IMR-90 (cell line): ENCODE data around the gene PCDHGA5. TPM values are rescaled to one million over a fixed set of nuclear protein-coding genes. Genes with fewer than 3 reads are reported as not detected.

Source experiments
- ATAC-seq: fragments of 200-7000 bp; cut with Tn5 transposase; 2 replicates; pipeline ENCODE4 v1.9.1; 2020; ENCODE audit warnings: low read depth, mild to moderate bottlenecking, moderate library complexity
- BruUV-seq: library from RNA; stranded (reverse); fragments of 400-500 nt; replicated peaks from 2 replicates; lab custom pipeline; 2021; lab: Mats Ljungman, UMichigan
- CTCF ChIA-PET: fragments of 300-600 bp; formaldehyde crosslinking; extraction: SDS; loops from one replicate; lab custom pipeline; 2021; ENCODE audit warnings: antibody characterized with exemption; lab: Yijun Ruan, JAX
- POLR2A ChIA-PET: fragments of 300-600 bp; sonication (Branson Sonifier 250); formaldehyde crosslinking; loops from one replicate; lab custom pipeline; 2022; ENCODE audit warnings: antibody characterized with exemption; ENCODE audit not compliant: unreplicated experiment; lab: Charles Lee
- DNase-seq: peaks from one replicate; pipeline ENCODE4 v3.0.0; 2013
- H2AFZ ChIP-seq: replicated peaks from 2 replicates; pipeline ENCODE3; 2013; ENCODE audit warnings: low read length, mild to moderate bottlenecking; ENCODE audit not compliant: poor library complexity
- H2AK5ac ChIP-seq: 2 replicates; pipeline ENCODE4 v1.6.1; 2013; ENCODE audit warnings: low read depth, low read length, inconsistent platforms
- H2AK9ac ChIP-seq: replicated peaks from 2 replicates; pipeline ENCODE3; 2013; ENCODE audit warnings: mild to moderate bottlenecking, low read depth, low read length, moderate library complexity; ENCODE audit not compliant: poor library complexity
- H2BK120ac ChIP-seq: 2 replicates; pipeline ENCODE4 v1.6.1; 2013; ENCODE audit warnings: low read depth, low read length, inconsistent platforms
- H2BK15ac ChIP-seq: 3 replicates; pipeline ENCODE4 v1.6.1; 2013; ENCODE audit warnings: low read depth, low read length, inconsistent platforms
- H2BK20ac ChIP-seq: 2 replicates; pipeline ENCODE4 v1.6.1; 2013; ENCODE audit warnings: low read depth, mild to moderate bottlenecking, inconsistent platforms, low read length, moderate library complexity
- H2BK5ac ChIP-seq: 2 replicates; pipeline ENCODE4 v1.6.1; 2013; ENCODE audit warnings: mild to moderate bottlenecking, low read depth, low read length, inconsistent platforms; ENCODE audit not compliant: poor library complexity, severe bottlenecking
- H3K14ac ChIP-seq: replicated peaks from 2 replicates; pipeline ENCODE4 v1.6.1; 2013; ENCODE audit warnings: low read depth, low read length, inconsistent platforms
- H3K18ac ChIP-seq: 2 replicates; pipeline ENCODE4 v1.6.1; 2013; ENCODE audit warnings: low read depth, low read length, control low read depth
- H3K23ac ChIP-seq: 2 replicates; pipeline ENCODE4 v1.6.1; 2013; ENCODE audit warnings: low read depth, low read length, inconsistent platforms
- H3K27ac ChIP-seq: 2 replicates; pipeline ENCODE4 v1.5.1; 2013; ENCODE audit warnings: mild to moderate bottlenecking, control low read depth, low read length; ENCODE audit not compliant: insufficient read depth
- H3K27me3 ChIP-seq: 2 replicates; pipeline ENCODE4 v1.6.1; 2013; ENCODE audit warnings: low read length; ENCODE audit not compliant: control insufficient read depth, insufficient read depth
- H3K36me3 ChIP-seq: 2 replicates; pipeline ENCODE4 v1.6.1; 2013; ENCODE audit warnings: low read length, mixed read lengths; ENCODE audit not compliant: control insufficient read depth, insufficient read depth
- H3K4ac ChIP-seq: 2 replicates; pipeline ENCODE4 v1.6.1; 2013; ENCODE audit warnings: low read depth, low read length, inconsistent platforms
- H3K4me1 ChIP-seq: 2 replicates; pipeline ENCODE4 v1.6.1; 2013; ENCODE audit warnings: low read length, mixed read lengths; ENCODE audit not compliant: control insufficient read depth, insufficient read depth
- H3K4me2 ChIP-seq: 2 replicates; pipeline ENCODE4 v1.6.1; 2013; ENCODE audit warnings: low read depth, mild to moderate bottlenecking, control low read depth, low read length, moderate library complexity
- H3K4me3 ChIP-seq: 2 replicates; pipeline ENCODE4 v1.5.1; 2013; ENCODE audit warnings: low read depth, mild to moderate bottlenecking, control low read depth, low read length, moderate library complexity; ENCODE audit not compliant: insufficient read depth
- H3K56ac ChIP-seq: 2 replicates; pipeline ENCODE4 v1.6.1; 2013; ENCODE audit warnings: low read length, inconsistent platforms; ENCODE audit not compliant: insufficient read depth; ENCODE audit errors: extremely low read depth
- H3K79me1 ChIP-seq, 2 experiments: 2 replicates each; pipeline ENCODE4 v1.6.1; 2013; ENCODE audit warnings: low read length in 2 of 2, inconsistent platforms in 1 of 2, low read depth in 1 of 2
- H3K9ac ChIP-seq: 2 replicates; pipeline ENCODE4 v1.6.1; 2013; ENCODE audit warnings: low read depth, low read length, control low read depth
- H3K9me1 ChIP-seq: 2 replicates; pipeline ENCODE4 v1.6.1; 2013; ENCODE audit warnings: low read length, inconsistent platforms; ENCODE audit not compliant: insufficient read depth
- H3K9me3 ChIP-seq: 2 replicates; pipeline ENCODE4 v1.6.1; 2013; ENCODE audit warnings: low read length; ENCODE audit not compliant: control insufficient read depth, insufficient read depth
- H4K20me1 ChIP-seq: 2 replicates; pipeline ENCODE4 v1.6.1; 2013; ENCODE audit warnings: low read length, inconsistent platforms; ENCODE audit not compliant: insufficient read depth
- H4K5ac ChIP-seq: 2 replicates; pipeline ENCODE4 v1.6.1; 2013; ENCODE audit warnings: mild to moderate bottlenecking, low read depth, low read length, control low read depth
- H4K8ac ChIP-seq, 2 experiments: 2 replicates each; pipeline ENCODE4 v1.6.1; 2013; ENCODE audit warnings: low read depth in 2 of 2, low read length in 2 of 2, control low read depth in 1 of 2, inconsistent platforms in 1 of 2
- H4K91ac ChIP-seq: 2 replicates; pipeline ENCODE4 v1.6.1; 2013; ENCODE audit warnings: low read depth, low read length, inconsistent platforms; ENCODE audit not compliant: insufficient read depth
- CTCF ChIP-seq: conservative IDR thresholded peaks from 2 replicates; pipeline ENCODE4 v1.5.1; 2012; ENCODE audit warnings: mild to moderate bottlenecking, low read depth, low read length, improper control_type of control experiment
- POLR2A ChIP-seq: IDR thresholded peaks from 2 replicates; pipeline ENCODE4 v1.6.1; 2012; ENCODE audit warnings: mild to moderate bottlenecking, low read depth, low read length
- RAD21 ChIP-seq: IDR thresholded peaks from 2 replicates; pipeline ENCODE4 v1.6.1; 2012; ENCODE audit warnings: low read length, improper control_type of control experiment
- SMC3 ChIP-seq: fragments of 150-350 bp; IDR thresholded peaks from 2 replicates; pipeline ENCODE4 v1.6.1; 2016; ENCODE audit warnings: low read depth, mild to moderate bottlenecking, antibody characterized with exemption, low read length, moderate library complexity
- USF2 ChIP-seq: fragments of 150-350 bp; IDR thresholded peaks from 2 replicates; pipeline ENCODE4 v1.6.1; 2017; ENCODE audit warnings: mild to moderate bottlenecking, antibody characterized with exemption, low read length, low read depth
- WGBS, 2 experiments: methylation state at CpG; one replicate each; pipeline versions ENCODE4 v1.1.5 to v1.1.7; 2013; ENCODE audit warnings: missing lambda C conversion rate in 2 of 2; ENCODE audit not compliant: insufficient read length in 1 of 2; ENCODE audit errors: extremely low coverage in 2 of 2; 5-methylcytosine and 5-hydroxymethylcytosine counted together
- dilution Hi-C: fragments of 300-500 bp; cut with HindIII; formaldehyde crosslinking; loops from one replicate; pipeline ENCODE4 v1.14.3; 2018; ENCODE audit warnings: low sequenced_read_pairs; ENCODE audit not compliant: unreplicated experiment
- in situ Hi-C: fragments of 300-500 bp; cut with MboI; formaldehyde crosslinking; loops from 3 replicates; pipeline ENCODE4 v1.14.3; 2019; ENCODE audit warnings: low sequenced_read_pairs, inconsistent platforms, mixed read lengths
- intact Hi-C: fragments of 100-400 bp; cut with micrococcal nuclease; formaldehyde crosslinking; loops from 2 replicates; pipeline ENCODE4 v1.10.0; 2022
- polyA plus RNA-seq, 3 experiments: library from polyadenylated mRNA; depleted of rRNA; stranded (reverse); fragments of >200 nt; gene quantifications; 2 replicates each; pipeline ENCODE4 v1.2.3, GENCODE V29; 2012; ENCODE audit warnings: low replicate concordance in 1 of 3
- total RNA-seq: library from RNA; depleted of rRNA; stranded (reverse); fragments of >200 nt; gene quantifications from 2 replicates; pipeline ENCODE4 v1.2.3, GENCODE V29; 2012

Gene PCDHGA5
- total and polyA plus RNA-seq, 2 of the 4 experiments (the other 2 are of a cell fraction): 1.3 to 2.0 TPM

- CTCF ChIA-PET: no interaction called here
- WGBS, 2 experiments: 17% methylated on average over 10 of the region's 29 CpGs; no CpG with 5 or more reads in 1 of the 2 experiments
- Histone ChIP-seq H2BK5ac (no peak within 1 kb of the TSS), H3K23ac (no peak within 1 kb of the TSS), H3K4me3 (peak within 1 kb of the TSS; percentile 76), H3K56ac (no peak within 1 kb of the TSS), H4K20me1 (no peaks in the 10 kb centered on the region), H3K14ac (no peak within 1 kb of the TSS), H3K27me3 (no peaks in the 10 kb centered on the region), H3K4ac (no peak within 1 kb of the TSS), H3K36me3 (peaks cover 5% of the 10 kb centered on the region; the same call in 1 of the 2 replicates), H3K79me1 (no peaks in the 10 kb centered on the region), H2BK20ac (no peak within 1 kb of the TSS), H2BK120ac (no peak within 1 kb of the TSS), H3K18ac (peak within 1 kb of the TSS; percentile 13; the same call in 1 of the 2 replicates), H4K8ac (no peak within 1 kb of the TSS), H4K5ac (peak within 1 kb of the TSS; percentile 87; the same call in 1 of the 2 replicates), H2AK9ac (no peak within 1 kb of the TSS), H3K4me2 (peak within 1 kb of the TSS; percentile 85), H3K9me3 (peaks cover 55% of the 10 kb centered on the region), H3K9ac (0 out of 2 replicates have a peak within 1 kb of the TSS, but pooled peaks have one; percentile 19), H4K91ac (no peak within 1 kb of the TSS), H3K9me1 (no peaks in the 10 kb centered on the region), H2AK5ac (no peak within 1 kb of the TSS), H3K27ac (no peak within 1 kb of the TSS), H2AFZ (peak within 1 kb of the TSS; percentile 82), H3K4me1 (no peaks in the 10 kb centered on the region), H2BK15ac (no peak within 1 kb of the TSS)
- intact Hi-C loops (no loop called here), in situ Hi-C loops (no loop called here), dilution Hi-C loops (no loop called here)
- POLR2A ChIA-PET: no interaction called here
- no TSS peak for BruUV-seq
- DNase-seq (peak; percentile 28), ATAC-seq (no peak; the same call in 1 of the 2 replicates)
- TF ChIP-seq SMC3 (no peak), USF2 (no peak), POLR2A (no peak), CTCF (peak; percentile 63), RAD21 (peak; percentile 36)
Observed at GRCh38 chr5:141354900-141355469, 9.0 kb upstream of the PCDHGA5 start, which contains the start of gene PCDHGA4. TSS of gene PCDHGA4 (plus strand) at chr5:141355021. CDS start at chr5:141355108, 87 bp downstream.
